GM13977 (cell line): ENCODE data around the gene ZNF609.

Experiments
- DNase-seq: peaks from one replicate; pipeline ENCODE4 v3.0.0; 2012; ENCODE audit warnings: low spot score
- in situ Hi-C: fragments of 300-500 bp; cut with MboI; formaldehyde crosslinking; loops from one replicate; pipeline ENCODE4 v1.12.0; 2022; ENCODE audit warnings: low sequenced_read_pairs, low pct_unique_long_range_greater_than_20kb, mixed read lengths, inconsistent platforms; ENCODE audit not compliant: unreplicated experiment
- TF ChIP-seq, protein P1 (sequence below): IDR thresholded peaks from 2 replicates; pipeline ENCODE4 v1.5.1; 2012; ENCODE audit warnings: mild to moderate bottlenecking, control low read depth; ENCODE audit not compliant: insufficient read depth; ENCODE audit errors: extremely low read depth, missing control alignments

Gene ZNF609

DNA sequence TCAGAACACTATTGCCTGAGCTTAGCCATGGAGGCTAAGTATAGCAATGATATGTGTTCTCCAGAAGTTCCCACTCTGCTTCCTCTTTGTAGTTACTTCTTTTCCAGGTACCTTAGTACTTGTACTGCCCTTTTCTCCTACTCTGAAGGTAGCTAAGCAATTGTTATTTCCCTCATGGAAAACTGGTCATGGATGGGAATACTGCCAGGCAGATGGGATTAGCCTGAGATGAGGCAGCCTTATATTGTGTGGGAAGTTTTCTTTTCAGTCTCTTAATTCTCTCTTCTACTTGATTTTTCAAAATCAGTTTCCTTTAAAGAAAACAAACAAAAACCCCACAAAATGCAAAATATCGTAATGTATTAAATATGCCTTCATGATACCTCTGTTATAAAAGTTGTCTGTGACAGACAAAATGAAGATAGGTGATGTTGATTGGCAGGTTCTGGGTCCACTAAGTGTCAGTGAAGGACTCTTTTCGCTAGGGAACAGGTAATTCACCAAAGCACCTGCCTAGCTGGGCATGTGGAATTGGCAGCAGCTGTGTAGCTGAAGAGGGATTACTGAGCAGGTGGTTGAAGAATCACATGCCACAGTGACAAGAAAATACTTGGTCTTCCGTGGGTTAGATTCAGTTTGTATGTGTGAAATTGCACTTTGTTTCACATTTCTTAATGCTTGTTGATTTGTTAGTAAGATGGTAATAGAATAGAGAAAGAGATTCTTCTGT, 4.1 kb downstream of the ZNF609 start:
- DNase-seq = no peak
- in situ Hi-C loops = no loop called here

GRCh38 chr15:64466408-64467141, 6.2 kb downstream of the ZNF609 start:
- in situ Hi-C loops = no loop called here
- TF ChIP-seq, protein P1, sequence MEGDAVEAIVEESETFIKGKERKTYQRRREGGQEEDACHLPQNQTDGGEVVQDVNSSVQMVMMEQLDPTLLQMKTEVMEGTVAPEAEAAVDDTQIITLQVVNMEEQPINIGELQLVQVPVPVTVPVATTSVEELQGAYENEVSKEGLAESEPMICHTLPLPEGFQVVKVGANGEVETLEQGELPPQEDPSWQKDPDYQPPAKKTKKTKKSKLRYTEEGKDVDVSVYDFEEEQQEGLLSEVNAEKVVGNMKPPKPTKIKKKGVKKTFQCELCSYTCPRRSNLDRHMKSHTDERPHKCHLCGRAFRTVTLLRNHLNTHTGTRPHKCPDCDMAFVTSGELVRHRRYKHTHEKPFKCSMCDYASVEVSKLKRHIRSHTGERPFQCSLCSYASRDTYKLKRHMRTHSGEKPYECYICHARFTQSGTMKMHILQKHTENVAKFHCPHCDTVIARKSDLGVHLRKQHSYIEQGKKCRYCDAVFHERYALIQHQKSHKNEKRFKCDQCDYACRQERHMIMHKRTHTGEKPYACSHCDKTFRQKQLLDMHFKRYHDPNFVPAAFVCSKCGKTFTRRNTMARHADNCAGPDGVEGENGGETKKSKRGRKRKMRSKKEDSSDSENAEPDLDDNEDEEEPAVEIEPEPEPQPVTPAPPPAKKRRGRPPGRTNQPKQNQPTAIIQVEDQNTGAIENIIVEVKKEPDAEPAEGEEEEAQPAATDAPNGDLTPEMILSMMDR = no peak
- no peak for DNase-seq

More for the DNA sequence above, 4.1 kb downstream of the ZNF609 start:
- TF ChIP-seq, protein P1 = no peak

DNA sequence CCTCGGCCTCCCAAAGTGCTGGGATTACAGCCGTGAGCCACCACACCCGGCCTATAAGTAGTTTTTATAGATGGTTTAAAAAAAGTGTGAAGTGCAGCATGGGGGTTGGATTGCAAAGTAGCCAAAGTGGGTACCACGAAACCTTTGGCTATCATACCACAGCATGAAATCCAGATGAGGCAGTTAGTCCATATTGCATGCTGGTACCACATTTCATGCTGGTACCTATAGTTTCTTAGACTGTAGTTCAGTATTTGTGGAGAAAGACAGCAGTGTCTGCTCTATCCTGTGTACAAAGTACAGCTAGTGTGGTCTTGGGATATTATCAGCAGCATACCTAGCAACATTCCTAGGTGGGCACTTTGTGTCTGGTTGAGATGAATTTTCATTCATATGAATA, 11.8 kb downstream of the ZNF609 start:
- TF ChIP-seq, protein P1 = no peak
- in situ Hi-C loops = no loop called here
- no peak for DNase-seq

DNA sequence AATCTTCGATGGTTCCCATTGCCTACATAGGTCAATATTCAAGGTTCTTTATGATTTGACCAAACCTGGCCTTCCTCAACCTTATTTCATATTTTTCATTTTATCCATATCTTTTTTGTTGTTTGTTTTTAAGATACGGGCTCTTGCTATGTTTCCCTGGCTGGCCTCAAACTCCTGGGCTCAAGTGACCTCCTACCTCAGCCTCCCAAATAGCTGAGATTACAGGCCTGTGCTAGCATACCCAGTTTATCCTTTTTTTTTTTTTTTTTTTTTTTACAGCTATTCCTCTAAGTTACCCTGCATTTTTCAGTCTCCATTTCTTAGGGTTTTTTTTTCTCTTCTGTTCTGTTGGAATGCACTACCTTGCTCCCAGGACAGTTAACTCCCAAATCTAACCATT, 14.5 kb downstream of the ZNF609 start:
- no peak for DNase-seq
- TF ChIP-seq, protein P1 = no peak
- in situ Hi-C loops = no loop called here

GRCh38 chr15:64476550-64476949, 16.2 kb downstream of the ZNF609 start:
- no peak for DNase-seq
- in situ Hi-C loops = no loop called here
- TF ChIP-seq, protein P1 = no peak

DNA sequence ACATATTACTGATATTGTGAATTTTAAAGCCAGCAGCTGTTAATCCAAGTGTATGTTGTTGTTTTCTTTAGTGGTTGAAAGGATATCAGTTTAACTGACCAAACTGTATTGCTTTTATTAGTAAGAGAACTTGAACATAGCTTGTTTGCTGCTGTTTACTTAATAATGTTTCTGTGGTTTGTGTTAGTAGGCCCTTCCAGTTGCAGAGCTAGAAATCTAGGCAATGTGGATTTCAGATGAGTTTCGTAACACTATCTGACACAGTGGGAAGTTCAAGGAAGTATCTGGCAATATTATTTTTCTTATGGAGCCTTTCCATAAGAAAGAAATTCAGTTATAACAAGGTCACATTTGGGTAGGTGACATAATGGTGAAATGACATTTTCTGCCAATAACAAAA, 18.5 kb downstream of the ZNF609 start:
- no peak for DNase-seq
- in situ Hi-C loops = no loop called here
- TF ChIP-seq, protein P1 = no peak
